GM19452 (cell line): Measurements from ENCODE around the gene DDX1.
"Not testable (repeated sequence)": the region's sequence is repeated elsewhere in the genome, so short reads cannot be mapped to it uniquely, and the experiment has no call there.

Experiments
- ATAC-seq: cut with Tn5 transposase; IDR thresholded peaks from one replicate; pipeline ENCODE4 v1.9.1; 2021; ENCODE audit not compliant: unreplicated experiment

DDX1 gene

DNA sequence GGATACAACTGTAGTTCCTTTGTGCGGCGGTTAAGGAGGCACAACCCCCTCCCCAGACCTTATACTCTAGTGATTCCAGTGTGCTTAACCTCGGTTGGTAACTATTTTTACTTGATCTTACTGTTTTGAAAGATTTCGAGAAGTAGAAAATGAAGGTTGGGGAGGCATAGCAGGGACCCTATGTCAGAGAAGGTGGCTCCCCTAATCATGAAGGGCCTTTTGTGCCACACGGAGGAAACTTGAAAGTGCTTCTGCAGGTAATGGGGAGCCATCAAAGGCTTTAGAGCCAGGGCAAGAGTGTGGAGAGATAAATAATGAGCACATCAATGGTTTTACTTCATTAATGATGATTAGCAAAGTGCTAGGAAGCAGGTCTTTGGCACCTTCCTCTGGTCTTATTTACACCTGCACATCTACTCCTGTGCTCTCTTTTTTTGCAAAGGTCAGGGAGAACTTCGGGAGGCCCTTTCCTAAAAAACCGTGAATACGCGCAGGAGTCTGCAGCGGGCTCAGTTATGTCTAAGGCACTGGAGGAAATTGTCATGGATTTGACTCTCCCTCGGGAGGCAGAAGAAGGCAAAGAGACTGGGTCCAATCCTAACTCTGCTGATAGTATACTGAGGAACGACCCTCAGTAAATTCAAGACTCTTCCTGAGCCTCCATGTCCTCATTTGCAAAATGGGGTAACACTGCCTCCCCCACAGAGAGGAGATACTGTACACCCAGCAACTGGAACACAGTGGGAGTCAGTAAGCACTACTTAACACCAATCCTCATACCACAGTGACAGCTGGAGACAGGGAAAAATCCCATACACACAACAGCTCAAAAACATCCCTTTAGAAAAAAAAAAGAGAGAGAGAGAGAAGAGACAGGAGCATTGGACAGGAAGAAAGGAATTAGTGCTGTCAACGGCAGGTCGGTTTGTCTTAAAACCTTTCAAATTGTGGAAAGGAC, 81.6 kb downstream of the DDX1 start:
- ATAC-seq: no peak

DNA sequence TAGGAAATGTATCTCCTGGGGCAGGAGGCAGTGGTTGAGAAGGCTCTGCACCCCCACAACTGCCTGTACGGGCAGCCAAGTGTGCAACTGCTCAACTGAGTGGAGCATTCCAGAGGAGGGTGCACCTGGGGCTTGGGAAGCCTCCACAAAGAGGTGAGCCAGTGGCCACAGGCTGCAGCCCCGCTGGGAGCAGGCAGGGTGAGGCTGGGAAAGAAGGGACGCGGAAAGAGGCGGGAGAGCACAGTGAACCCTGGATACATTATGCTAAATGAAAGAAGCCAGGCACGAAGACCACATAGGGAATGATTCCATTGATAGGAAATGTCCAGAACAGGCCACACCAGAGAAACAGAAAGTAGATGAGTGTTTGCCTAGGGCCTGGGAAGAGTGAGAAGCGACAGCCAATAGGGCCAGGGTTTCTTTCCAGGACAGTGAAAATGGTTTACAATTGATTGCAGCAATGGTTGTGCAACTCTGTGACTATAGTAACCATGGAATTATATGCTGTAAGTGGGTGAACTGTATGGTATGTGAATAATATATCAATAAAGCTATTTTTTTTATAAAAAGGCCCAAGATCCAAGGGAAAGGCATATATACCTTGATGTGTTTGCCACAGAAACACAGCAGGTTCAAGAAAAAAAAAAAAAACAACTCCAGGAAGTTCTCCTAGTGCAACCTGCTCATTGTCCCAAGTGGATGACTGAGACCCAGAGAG, 82.4 kb downstream of the DDX1 start:
- ATAC-seq: no peak

DNA sequence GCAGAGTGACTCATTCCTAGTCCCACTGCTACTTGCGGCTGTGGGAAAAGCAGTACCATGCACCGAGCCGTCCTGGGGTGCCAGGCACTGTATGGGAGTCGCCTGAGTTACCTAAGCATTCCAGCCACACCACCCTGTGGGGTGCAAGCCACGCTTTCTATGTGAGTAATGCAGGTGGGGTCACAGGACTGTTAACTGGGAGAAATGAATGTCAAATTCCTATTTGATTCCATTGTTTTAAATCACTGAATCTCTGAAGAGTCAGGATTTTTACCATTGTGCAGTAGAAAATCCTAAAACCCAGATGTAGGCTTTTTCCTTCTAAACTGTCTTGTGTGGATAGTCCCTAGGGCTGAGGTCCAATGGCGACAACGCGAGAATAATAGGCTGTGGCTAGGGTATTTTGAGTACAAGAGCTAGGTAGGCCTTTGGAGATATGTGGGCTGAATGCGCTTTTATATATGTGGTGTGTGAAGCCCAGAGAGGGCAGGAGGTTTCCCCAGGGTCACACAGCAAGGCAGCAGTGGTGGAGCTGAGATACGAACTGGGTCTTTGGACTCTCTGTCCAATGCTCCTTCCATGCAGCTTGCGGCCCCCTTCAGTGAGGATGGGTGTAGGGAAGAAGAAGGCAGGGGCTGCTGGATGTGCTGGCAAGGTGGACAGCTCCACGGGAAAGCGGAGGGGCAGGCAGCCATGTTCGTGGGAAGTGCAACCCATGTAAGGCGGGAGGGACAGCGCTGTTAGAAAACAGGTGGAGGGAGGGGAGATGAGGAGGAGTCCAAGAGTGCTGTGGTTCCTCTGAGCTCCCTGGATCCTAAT, 83.2 kb downstream of the DDX1 start:
- no peak for ATAC-seq

DNA sequence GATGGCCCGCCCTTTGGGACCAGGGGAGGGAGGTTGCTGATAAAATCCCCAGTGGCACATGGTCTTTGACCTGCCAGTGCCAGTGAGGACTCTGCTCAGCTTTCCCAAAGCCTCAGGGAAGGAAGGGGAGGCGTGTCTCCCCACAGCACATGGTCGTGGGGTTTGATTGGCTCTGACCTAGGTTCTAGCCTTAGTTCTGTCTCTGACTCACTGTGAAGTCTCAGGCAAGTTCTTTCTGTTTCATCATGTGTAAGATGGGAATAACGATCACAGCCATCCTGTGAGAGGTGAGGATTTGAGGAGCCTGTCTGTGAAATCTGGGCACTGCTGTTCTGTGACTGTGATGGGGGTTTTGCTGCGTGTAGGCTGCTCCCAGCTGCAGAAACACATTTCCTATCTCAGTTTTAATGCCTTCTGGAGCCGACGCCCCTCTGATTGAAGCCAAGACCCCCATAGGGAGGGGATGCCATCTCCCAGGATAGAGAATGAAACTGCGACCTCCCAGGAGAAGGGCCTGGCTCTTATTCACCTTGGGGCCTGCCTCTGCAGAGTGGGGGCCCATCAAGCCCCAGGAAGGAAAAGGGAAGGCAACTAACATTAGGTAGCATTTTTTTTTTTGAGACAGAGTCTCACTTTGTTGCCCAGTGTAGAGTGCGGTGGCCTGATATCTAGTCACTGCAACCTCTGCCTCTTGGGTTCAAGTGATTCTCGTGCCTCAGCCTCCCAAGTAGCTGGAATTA, 84.0 kb downstream of the DDX1 start:
- no peak for ATAC-seq

DNA sequence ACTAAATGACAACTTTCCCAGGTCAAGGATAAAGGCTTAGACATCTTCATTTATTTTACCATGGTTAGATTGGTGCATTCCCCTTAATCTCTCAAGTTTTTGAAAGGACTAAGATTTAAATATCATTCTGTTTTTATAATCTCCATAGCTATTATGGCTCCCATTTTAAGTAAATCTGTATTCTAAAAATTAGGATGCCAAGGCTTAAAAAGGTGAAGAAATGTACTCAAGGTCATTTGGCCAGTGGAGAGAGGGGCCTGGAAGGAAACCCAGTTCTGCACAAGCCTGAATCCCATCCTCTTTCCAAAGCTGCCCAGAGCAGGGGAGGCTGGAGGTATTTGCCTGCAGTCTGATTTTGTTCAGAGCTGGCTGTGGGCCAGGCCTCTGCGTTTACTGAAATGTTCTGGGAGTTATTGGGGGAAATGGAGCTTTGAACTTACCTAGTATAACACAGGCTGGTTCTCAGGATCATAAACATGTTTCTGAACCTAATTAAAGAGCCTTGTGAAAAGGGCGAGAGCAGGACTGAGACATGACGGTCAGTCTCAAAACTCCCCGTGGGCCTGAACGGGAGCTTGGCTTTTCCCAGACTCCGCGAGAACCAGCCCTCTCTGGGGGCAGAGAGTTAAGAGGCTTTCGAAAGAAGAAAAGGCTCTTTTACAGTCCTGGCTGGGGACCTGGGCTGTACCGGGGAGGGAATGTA, 85.6 kb downstream of the DDX1 start:
- ATAC-seq: no peak

DNA sequence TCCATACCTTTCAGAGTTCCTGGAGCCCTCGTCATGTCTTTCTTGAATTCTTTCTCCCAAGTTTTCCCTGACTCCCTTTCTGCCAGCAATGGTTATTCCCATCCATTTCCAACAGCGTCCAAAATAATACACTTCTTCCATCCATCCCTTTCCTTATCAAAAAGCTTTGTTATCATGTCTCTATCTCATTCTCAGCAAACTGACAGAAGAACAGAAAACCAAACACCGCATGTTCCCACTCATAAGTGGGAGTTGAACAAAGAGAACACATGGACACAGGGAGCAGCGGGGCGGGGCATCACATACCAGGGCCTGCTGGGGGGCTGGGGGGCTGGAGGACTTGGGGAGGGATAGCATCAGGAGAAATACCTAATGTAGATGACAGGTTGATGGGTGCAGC, 86.7 kb downstream of the DDX1 start:
- ATAC-seq: no peak

DNA sequence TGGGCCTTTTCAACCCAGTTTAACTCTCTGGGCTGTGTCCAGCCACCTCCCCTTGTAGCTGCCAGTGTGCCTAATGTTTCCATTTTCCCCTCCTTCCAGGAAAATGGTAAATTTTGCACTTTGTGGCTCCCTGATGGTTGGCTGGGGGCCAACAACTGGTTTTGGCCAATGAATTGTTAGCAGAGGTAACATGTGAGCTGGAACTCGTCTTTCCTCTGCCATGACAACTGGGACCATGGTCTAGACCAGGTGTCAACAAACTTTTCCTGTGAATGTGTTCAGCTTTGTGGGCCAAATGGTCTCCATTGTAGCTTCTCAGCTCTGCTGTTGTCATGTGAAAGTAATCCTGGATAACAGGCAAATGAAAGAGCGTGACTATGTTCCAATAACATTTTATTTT, 87.2 kb downstream of the DDX1 start:
- no peak for ATAC-seq

DNA sequence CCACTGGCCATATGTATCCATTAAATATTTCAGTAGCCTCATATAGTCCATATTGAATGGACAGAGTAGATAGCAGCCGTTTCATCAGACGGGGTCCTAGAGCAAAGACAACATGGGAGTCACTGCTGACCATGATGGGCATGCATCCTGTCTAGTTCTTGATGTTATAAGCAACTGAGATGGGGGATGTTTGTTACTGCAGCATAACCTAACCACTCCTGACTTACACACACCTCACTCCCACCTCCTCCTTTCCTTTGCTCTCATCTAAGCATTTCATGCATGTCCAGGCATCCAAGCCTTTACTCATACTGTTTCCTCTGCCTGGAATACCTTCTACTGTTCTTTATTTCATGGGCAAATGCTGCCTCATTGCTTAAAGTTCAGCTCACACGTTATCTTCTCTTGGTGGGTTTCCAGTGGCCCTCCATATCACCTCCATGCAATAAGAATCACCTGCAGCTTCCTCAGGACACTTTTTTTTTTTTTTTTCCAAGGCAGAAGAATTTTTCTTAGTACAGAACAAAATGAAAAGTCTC, 87.8 kb downstream of the DDX1 start:
- no peak for ATAC-seq

DNA sequence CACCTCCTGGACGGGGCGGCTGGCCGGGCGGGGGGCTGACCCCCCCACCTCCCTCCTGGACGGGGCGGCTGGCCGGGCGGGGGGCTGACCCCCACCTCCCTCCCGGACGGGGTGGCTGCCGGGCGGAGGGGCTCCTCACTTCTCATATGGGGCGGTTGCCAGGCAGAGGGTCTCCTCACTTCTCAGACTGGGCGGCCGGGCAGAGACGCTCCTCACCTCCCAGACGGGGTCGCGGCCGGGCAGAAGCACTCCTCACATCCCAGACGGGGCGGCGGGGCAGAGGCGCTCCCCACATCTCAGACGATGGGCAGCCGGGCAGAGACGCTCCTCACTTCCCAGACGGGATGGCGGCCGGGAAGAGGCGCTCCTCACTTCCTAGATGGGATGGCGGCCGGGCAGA, 88.5 kb downstream of the DDX1 start:
- not testable (repeated sequence) for ATAC-seq
